Measurements from ENCODE around the gene WIPF1. TPM values are rescaled to one million over a fixed set of nuclear protein-coding genes. Genes with fewer than 3 reads are reported as not detected.

WIPF1 gene
- 48.2 and 56.7 TPM in 2 replicates for polyA plus RNA-seq (2012; rRNA removed)
- polyA plus RNA-seq (2012; cell fraction: cytosol; rRNA removed), result 40.5 and 46.7 TPM in 2 replicates
- 36.3 and 57.4 TPM in 2 replicates for polyA plus RNA-seq (2012; cell fraction: nucleus; rRNA removed)

DNA sequence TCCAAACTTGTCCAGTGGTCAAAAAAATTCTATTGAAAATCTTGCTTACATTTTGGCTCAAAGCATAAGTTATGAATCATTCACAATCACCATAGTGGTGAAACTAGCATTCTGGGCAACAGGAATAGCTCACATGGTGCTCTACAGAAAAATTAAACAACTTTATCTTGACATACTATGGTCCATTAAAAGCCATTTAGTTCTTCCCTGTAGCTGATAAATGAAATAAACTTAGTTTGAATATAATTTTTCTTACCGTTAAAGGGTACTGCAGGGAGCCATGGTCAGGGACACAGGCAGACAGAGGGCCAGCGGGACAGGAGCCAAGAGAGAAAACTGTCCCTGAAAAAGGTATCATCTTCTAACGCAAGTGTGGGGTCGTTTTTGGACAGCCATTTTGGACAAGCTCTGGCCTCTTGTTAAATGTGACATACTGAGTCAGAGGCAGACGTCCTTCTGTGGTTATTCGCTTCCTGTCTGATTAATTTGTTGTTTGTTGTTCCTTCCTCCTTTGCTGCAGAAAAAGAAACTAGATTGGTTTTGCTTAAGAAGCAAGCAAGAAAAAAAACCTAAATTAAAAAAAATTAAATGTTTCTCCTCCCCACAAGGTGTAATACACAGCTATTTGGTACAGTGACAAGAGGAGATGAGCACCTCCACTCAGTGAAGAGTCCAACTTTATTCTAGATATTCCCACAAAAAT is at the start of gene WIPF1:
TSS of gene WIPF1 (minus strand) at position 460 of the 703 bp plus-strand sequence. CDS start 12,231 bp downstream, outside the sequence.
- H3K4me1 ChIP-seq (ENCODE audit: control insufficient read depth in 1 of 2, insufficient read depth in 2 of 2, low read depth in 1 of 2, low read length in 1 of 2), result peaks cover 39 to 46% of the 10 kb centered on the region in 2 experiments
- no peaks in the 10 kb centered on the region for H3K9me3 ChIP-seq
- no peaks in the 10 kb centered on the region for H4K20me1 ChIP-seq (ENCODE audit: insufficient read depth)
- H3K27ac ChIP-seq (ENCODE audit: low read depth in 2 of 2, low read length in 1 of 2), result peak within 1 kb of the TSS; percentile 95 to 96
- peaks cover 30% of the 10 kb centered on the region for H3F3A ChIP-seq (replicated peaks; ENCODE audit: insufficient read depth)
- H3K79me2 ChIP-seq (ENCODE audit: insufficient read depth), result peaks cover 45% of the 10 kb centered on the region
- ChIA-PET POLR2A (no interaction called here), CTCF (interaction anchor here (0.9 to 4.5 kb wide), 12 partner anchors 9 to 134 kb away, joined by 3 to 22 read pairs (median 4); no protein-coding TSS in a partner anchor)
- H3K27me3 ChIP-seq (ENCODE audit: insufficient read depth), result no peaks in the 10 kb centered on the region
- WGBS (ENCODE audit: low lambda C conversion rate), result 23% methylated on average over 6 of the region's 6 CpGs
- TF ChIP-seq SIN3A (IDR thresholded peaks at IDR 0.05; ENCODE audit: borderline replicate concordance, low read depth, low read length), result no peak
- peak; percentile 25; the same call in 1 of the 2 replicates for TF ChIP-seq TCF12 (IDR thresholded peaks at IDR 0.05)
- TF ChIP-seq MEF2A (IDR thresholded peaks at IDR 0.05; ENCODE audit: borderline replicate concordance, low read depth), result no peak
- peak; percentile 23; the same call in 1 of the 2 replicates for TF ChIP-seq GATA2 (CRISPR knock-in tag; IDR thresholded peaks at IDR 0.05)
- TF ChIP-seq FOSL2 (IDR thresholded peaks at IDR 0.05; ENCODE audit: borderline replicate concordance, low read depth), result peak; percentile 23; the same call in 1 of the 2 replicates
- 0 out of 2 replicates have a peak, but pooled peaks have one; percentile 48 for TF ChIP-seq POLR2AphosphoS5 (IDR thresholded peaks at IDR 0.05; ENCODE audit: low read depth, low read length)
- no peak for TF ChIP-seq CTCF (IDR thresholded peaks at IDR 0.05)
- TF ChIP-seq ELF1 (IDR thresholded peaks at IDR 0.05), result no peak
- 0 out of 2 replicates have a peak, but pooled peaks have one; percentile 35 for TF ChIP-seq JUND (IDR thresholded peaks at IDR 0.05)
- no peak for TF ChIP-seq FOXJ3 (CRISPR knock-in tag; IDR thresholded peaks at IDR 0.05)
- TF ChIP-seq NFIC (IDR thresholded peaks at IDR 0.05; ENCODE audit: borderline replicate concordance), result peak; percentile 46; the same call in 1 of the 2 replicates
- TF ChIP-seq YY1 (IDR thresholded peaks at IDR 0.05; ENCODE audit: low read depth), result peak; percentile 81
- 0 out of 2 replicates have a peak, but pooled peaks have one; percentile 37 for TF ChIP-seq FOXM1 (IDR thresholded peaks at IDR 0.05; ENCODE audit: low read depth)
- TF ChIP-seq MXI1 (IDR thresholded peaks at IDR 0.05; ENCODE audit: low read depth, low read length), result no peak
- TF ChIP-seq, protein P1, sequence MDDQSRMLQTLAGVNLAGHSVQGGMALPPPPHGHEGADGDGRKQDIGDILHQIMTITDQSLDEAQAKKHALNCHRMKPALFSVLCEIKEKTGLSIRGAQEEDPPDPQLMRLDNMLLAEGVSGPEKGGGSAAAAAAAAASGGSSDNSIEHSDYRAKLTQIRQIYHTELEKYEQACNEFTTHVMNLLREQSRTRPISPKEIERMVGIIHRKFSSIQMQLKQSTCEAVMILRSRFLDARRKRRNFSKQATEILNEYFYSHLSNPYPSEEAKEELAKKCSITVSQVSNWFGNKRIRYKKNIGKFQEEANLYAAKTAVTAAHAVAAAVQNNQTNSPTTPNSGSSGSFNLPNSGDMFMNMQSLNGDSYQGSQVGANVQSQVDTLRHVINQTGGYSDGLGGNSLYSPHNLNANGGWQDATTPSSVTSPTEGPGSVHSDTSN (IDR thresholded peaks at IDR 0.05), result peak; percentile 9; the same call in 1 of the 2 replicates
- peak; percentile 6 to 27; a peak in 1 of 4 replicates for TF ChIP-seq EP300 (IDR thresholded peaks at IDR 0.05; ENCODE audit: borderline replicate concordance in 1 of 2, low read depth in 1 of 2, low read length in 1 of 2)
- H3K9me2 ChIP-seq, result no peaks in the 10 kb centered on the region
- peak within 1 kb of the TSS in 1 of 2 experiments; percentile 30; a peak in 2 of 4 replicates for H3K4me3 ChIP-seq (ENCODE audit: low read depth in 2 of 2, low read length in 1 of 2)
- H3K36me3 ChIP-seq (replicated peaks in 1 of 2; ENCODE audit: control insufficient read depth in 1 of 2, insufficient read depth in 2 of 2, low read length in 1 of 2), result peaks cover 0 to 4% of the 10 kb centered on the region in 2 experiments
- no peak for DNase-seq
- H2AFZ ChIP-seq (ENCODE audit: low read depth), result peak within 1 kb of the TSS; percentile 74; the same call in 1 of the 2 replicates
- peak within 1 kb of the TSS; percentile 64; the same call in 1 of the 2 replicates for H3K9ac ChIP-seq
- peak within 1 kb of the TSS; percentile 75 for H3K4me2 ChIP-seq
